LoVo (cell line): ENCODE results near the gene REPS1.
A peak's percentile ranks its signal among the peaks of the same experiment; 100 is the strongest.
"Not testable (repeated sequence)": the region's sequence is repeated elsewhere in the genome, so short reads cannot be mapped to it uniquely, and the experiment has no call there.

Source experiments
- DNase-seq: peaks from one replicate; pipeline ENCODE4 v3.0.0-alpha.2; 2016; ENCODE audit warnings: low spot score

The REPS1 gene

GRCh38 chr6:138987643-138988468 lies at the start of gene REPS1:
Gene REPS1, minus strand, starts transcription at chr6:138988253. Its CDS starts 571 bp downstream, at chr6:138987682.
- peak; percentile 90 for DNase-seq

- no peak for DNase-seq
These were observed 49.4 kb upstream of the REPS1 start for GRCh38 chr6:139037490-139037889.

GRCh38 chr6:139030228-139030963 lies 42.3 kb upstream of the REPS1 start:
- DNase-seq: no peak

GRCh38 chr6:139029470-139030227 lies 41.6 kb upstream of the REPS1 start:
- peak; percentile 16 for DNase-seq

GRCh38 chr6:139028658-139029469 lies 40.8 kb upstream of the REPS1 start, which contains the start of gene ABRACL:
Gene ABRACL, plus strand, starts transcription at chr6:139028745. Its CDS starts 5,416 bp downstream, at chr6:139034161.
- DNase-seq: peak; percentile 85

GRCh38 chr6:139028215-139028657 lies 40.2 kb upstream of the REPS1 start:
- no peak for DNase-seq

- DNase-seq: peak; percentile 38
These were observed 39.6 kb upstream of the REPS1 start for GRCh38 chr6:139027620-139028182.

GRCh38 chr6:139025416-139025815 lies 37.4 kb upstream of the REPS1 start:
- not testable (repeated sequence) for DNase-seq

GRCh38 chr6:139020689-139021088 lies 32.6 kb upstream of the REPS1 start:
- no peak for DNase-seq

- no peak for DNase-seq
These were observed 31.7 kb upstream of the REPS1 start for GRCh38 chr6:139019722-139020121.

GRCh38 chr6:139017227-139017626 lies 29.2 kb upstream of the REPS1 start:
- DNase-seq: no peak

- no peak for DNase-seq
These were observed 28.5 kb upstream of the REPS1 start for GRCh38 chr6:139016337-139017213.

- no peak for DNase-seq
These were observed 26.9 kb upstream of the REPS1 start for GRCh38 chr6:139014945-139015344.

GRCh38 chr6:139013185-139013800 lies 25.2 kb upstream of the REPS1 start:
- no peak for DNase-seq

GRCh38 chr6:139011980-139012379 lies 23.9 kb upstream of the REPS1 start:
- DNase-seq: no peak

- no peak for DNase-seq
These were observed 22.6 kb upstream of the REPS1 start for GRCh38 chr6:139010674-139011073.

GRCh38 chr6:139008117-139008516 lies 20.1 kb upstream of the REPS1 start:
- no peak for DNase-seq

- DNase-seq: no peak
These were observed 19.4 kb upstream of the REPS1 start for GRCh38 chr6:139007428-139007827.

GRCh38 chr6:139006477-139006876 lies 18.4 kb upstream of the REPS1 start:
- DNase-seq: no peak

- DNase-seq: no peak
These were observed 15.7 kb upstream of the REPS1 start for GRCh38 chr6:139003751-139004150.
